Amniotic stem cell (primary cell): Measurements from ENCODE around the gene PPFIBP1.
"Not testable (repeated sequence)": the region's sequence is repeated elsewhere in the genome, so short reads cannot be mapped to it uniquely, and the experiment has no call there.

ENCODE experiments used
- DNase-seq: peaks from one replicate; lab custom pipeline; 2025; lab: John Stamatoyannopoulos, UW

The PPFIBP1 gene

GRCh38 chr12:27710592-27711316, 186.7 kb downstream of the PPFIBP1 start, which contains the start of gene MRPS35:
Gene MRPS35 (plus strand): TSS chr12:27710832. CDS start chr12:27710844, 12 bp downstream.
- DNase-seq: peak; percentile 84

- DNase-seq: no peak
These were observed 187.3 kb downstream of the PPFIBP1 start for GRCh38 chr12:27711317-27711682.

- DNase-seq: no peak
These were observed 188.0 kb downstream of the PPFIBP1 start for GRCh38 chr12:27711967-27712366.

GRCh38 chr12:27723212-27723611, 199.2 kb downstream of the PPFIBP1 start:
- DNase-seq: no peak

- no peak for DNase-seq
These were observed 206.1 kb downstream of the PPFIBP1 start for GRCh38 chr12:27730097-27730588.

- DNase-seq: no peak
These were observed 208.3 kb downstream of the PPFIBP1 start for GRCh38 chr12:27732281-27732680.

- DNase-seq: no peak
These were observed 209.1 kb downstream of the PPFIBP1 start for GRCh38 chr12:27733052-27733656.

GRCh38 chr12:27733791-27734190, 209.8 kb downstream of the PPFIBP1 start:
- DNase-seq: no peak

- not testable (repeated sequence) for DNase-seq
These were observed 210.3 kb downstream of the PPFIBP1 start for GRCh38 chr12:27734321-27734720.

GRCh38 chr12:27743601-27744000, 219.6 kb downstream of the PPFIBP1 start:
- DNase-seq: no peak
